GM18511 (cell line): ENCODE measurements around the gene PCA3.

Experiments
- ATAC-seq: cut with Tn5 transposase; IDR thresholded peaks from one replicate; pipeline ENCODE4 v1.9.1; 2021; ENCODE audit warnings: mild to moderate bottlenecking, moderate library complexity; ENCODE audit not compliant: unreplicated experiment

The PCA3 gene

GRCh38 chr9:76820431-76820830 lies 56.2 kb downstream of the PCA3 start:
- no peak for ATAC-seq

DNA sequence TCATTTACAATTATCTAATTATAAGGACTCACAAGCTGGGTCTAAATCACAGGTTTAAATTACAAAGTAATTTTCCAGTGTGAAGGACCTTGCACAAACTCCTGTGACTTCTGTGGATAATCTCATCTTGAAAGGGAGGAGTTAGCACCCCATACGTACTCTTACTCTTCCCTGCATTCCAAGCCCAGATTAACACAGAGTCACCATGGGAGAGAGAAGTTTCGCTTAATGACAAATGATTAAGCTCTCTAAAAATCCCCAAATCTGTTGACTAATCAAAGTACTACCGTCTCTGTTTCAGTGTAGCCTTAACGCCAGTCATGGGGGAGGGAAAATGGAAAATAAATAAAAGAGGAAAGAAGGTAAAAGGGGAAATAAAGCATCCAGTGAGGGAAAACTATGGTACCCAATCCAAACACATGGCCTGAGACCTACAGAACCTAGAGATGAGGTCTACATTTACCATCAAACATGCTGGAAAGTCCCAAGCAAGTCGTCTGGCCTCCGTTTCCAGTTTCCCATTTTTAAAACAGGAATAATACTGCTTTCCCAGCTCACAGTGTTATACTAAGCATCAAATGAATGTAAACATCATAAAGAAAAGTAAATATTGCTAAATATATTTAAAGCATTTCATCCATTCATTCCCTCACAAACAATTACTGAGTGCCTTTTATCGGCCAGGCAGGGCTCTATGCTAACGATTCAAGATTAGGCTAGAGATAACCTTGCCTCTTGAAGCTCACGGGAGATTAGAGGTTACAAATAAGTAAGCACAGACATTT lies 63.2 kb downstream of the PCA3 start:
- ATAC-seq, result no peak

GRCh38 chr9:76828447-76828846 lies 64.2 kb downstream of the PCA3 start:
- ATAC-seq, result no peak

DNA sequence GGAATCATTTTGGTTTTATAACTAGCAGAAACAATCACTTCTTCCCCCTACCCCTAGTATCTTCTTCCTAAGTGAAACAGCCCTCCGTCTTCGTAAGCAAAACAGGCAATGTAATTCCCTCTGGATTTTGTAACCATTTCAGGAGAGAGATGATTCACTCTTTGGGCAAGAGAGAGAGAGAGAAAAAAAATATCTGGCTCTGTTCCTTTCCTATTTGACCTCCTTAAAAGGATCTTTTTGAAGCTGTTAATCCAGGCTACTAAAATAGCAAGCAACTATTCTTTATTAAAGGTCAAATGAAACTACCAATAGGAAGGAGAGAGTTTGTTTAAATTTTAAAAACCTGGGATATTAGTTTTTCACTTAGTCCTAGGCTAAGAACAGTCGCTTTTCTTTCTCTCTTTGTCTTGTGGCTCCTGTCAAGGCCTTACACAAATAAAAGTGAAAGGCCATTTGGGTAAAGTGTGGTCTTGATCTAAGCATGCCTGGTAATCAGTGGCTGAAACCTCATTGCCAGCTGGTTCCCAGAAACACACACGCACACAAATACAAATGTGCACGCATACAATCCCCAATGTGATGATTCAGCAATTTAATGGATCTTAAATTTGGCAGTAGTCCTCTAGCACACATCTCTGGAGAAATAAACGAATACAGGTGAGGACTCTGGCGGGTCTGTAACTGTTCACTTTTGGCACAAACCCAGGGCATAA lies 71.5 kb downstream of the PCA3 start:
- no peak for ATAC-seq
